GM19099 (cell line): ENCODE measurements around the gene ANO10.

ENCODE experiments used
- POLR2A ChIP-seq: IDR thresholded peaks from 3 replicates; pipeline ENCODE4 v1.6.1; 2011; ENCODE audit warnings: low read depth; ENCODE audit not compliant: insufficient read length; ENCODE audit errors: extremely low read depth

ANO10 gene

DNA sequence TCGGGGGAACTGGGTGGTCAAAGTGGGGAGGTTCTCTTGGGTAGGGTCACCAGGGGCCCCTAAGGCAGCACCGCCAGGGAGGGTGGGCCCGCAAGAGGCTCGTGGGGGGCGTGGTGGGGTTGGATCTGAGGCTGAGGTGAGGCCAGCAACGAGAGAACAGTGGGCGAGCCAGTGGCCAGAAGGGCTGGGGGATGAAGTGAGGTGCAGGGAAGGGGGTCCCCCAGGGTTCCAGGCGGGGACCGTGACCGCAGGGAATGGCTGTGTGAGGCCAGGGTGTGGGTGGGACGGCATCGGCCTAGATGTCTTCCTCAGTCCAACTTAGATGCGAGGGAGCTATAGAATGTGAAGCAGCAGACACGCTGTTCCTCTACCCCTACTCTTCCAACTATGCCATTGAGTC, 257.3 kb downstream of the ANO10 start:
- no peak for TF ChIP-seq POLR2A

- no peak for TF ChIP-seq POLR2A
Measured at GRCh38 chr3:43363621-43364266, 258.1 kb downstream of the ANO10 start.

DNA sequence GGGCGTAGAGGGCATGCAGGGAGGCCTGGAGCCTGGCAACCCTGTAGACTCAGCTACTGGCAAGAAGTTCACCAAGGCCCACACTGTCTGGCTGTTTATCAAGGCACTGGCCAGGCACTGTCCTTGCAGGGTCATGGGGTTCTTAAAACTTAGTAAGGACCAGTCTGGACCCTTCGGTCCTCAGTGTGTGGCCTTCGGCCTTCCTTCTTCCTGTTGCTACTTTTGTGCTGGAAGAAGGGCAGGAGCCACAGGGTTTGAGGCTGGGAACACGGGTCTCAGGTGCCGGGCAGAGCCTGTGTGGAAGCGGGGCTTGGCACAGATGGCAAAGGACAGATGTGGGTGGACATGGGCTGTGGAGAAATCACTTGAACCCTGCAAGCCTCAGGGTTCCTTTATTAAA, 258.9 kb downstream of the ANO10 start:
- TF ChIP-seq POLR2A, result no peak

DNA sequence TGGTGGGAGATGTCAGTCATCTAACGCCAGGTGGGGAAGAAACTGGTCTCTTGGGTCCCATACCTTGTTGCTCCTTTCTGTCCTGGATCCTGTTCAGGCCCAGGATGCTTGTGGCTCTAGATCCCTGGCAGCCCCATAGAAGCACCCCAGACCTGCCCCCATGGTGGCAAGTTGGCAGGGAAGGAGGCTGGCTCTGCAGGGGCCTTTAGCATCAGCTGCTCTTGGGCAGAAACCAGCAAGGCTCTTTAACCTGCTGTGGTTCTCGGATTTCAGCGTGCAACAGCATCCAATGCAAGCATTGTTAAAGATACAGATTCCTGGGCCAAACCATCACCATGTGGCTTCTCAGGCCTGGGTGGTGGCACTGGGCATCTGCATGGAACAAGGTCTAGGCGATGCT, 259.6 kb downstream of the ANO10 start:
- no peak for TF ChIP-seq POLR2A

DNA sequence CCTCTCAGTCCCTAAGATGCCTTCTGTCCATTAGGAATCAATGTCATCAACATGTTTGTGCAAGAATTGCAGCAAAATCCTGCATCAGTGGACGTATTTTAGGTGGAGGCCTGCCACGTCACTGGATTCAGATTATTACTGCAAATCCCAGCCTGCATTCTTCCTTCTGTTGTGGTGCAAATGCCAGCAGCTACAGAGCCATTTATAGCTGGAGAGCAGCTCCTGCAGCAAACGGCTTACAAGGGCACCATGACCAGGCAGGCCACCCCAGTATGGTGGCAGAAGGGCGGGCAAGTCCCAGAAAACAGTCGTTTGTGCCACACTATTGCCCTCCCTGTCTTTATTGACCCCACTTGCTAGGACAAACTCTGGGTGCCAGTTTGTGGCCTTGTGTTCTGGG, 260.7 kb downstream of the ANO10 start:
- TF ChIP-seq POLR2A, result no peak

DNA sequence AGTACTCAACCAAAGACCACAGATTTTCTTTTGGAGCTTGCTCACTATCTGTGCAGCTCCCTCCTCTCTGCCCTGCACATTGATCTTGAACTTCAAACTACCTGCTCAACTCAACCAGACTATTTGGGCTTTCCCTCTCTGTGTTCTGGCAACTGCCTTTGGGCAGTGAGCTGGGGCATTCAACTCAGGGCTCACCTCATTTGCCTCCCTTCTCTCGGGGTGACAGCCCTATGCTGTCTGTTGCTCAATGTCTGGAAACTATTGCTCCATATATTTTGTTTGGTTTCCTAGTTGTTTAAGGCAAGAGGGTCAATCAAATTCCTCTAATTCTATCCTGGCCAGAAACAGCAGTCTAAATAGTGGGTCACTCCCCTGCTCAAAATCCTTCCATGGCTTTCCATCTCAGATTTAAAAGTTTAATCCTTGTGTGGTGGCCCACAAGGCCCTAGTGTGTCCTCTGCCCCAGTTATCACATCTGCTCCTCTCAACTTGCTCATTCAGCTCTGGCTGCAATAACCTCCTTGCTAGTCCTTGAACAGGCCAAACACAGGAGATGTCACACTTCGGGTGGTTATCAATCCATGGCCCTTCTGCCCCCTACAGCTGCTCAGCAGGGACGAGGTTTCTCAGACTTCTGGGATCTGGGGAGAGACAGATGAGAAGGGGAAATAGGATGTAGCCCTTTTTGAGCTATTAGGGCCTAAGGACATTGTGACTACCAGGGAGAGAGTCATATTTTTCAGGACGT, 267.7 kb downstream of the ANO10 start:
- no peak for TF ChIP-seq POLR2A

GRCh38 chr3:43353393-43353792, 268.4 kb downstream of the ANO10 start:
- TF ChIP-seq POLR2A, result no peak

DNA sequence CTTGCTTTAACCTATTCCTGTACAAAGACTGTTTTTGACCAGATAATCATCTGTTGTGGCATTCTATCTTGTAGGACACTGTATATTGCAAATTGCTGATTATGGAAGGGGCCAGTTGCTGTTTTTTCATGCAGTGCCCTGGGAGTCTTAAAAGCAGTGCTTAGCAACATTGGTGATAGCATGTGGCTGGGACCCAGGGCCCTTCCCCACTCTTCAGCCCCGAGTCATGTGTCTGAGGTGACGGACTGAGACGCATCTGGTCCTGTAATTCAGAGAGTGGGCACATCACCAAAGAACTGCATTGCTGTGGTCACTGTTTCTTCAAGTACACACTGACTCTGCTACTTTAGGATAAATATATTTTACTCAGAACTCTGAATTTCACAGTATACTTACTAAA, 272.1 kb downstream of the ANO10 start:
- TF ChIP-seq POLR2A, result no peak

- TF ChIP-seq POLR2A, result no peak
Measured at GRCh38 chr3:43348852-43349574, 272.8 kb downstream of the ANO10 start.

DNA sequence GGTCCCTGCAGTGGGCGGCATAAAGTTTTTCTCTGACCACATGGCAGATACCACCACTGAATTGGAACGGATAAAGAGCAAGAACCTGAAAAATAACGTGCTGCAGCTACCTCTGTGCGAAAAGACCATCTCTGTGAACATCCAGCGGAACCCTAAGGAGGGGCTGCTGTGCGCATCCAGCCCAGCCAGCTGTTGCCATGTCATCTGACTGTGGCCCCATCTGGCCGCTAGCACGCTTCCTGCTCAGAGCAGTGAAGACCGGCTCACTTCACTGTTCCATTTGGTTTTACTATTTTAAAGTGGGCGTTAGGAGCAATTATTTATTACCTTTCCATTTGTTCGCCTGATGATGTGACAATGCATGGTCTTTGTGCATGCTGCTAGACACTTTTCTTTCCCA, 273.5 kb downstream of the ANO10 start:
- no peak for TF ChIP-seq POLR2A

- no peak for TF ChIP-seq POLR2A
Measured at GRCh38 chr3:43347774-43348173, 274.0 kb downstream of the ANO10 start.

DNA sequence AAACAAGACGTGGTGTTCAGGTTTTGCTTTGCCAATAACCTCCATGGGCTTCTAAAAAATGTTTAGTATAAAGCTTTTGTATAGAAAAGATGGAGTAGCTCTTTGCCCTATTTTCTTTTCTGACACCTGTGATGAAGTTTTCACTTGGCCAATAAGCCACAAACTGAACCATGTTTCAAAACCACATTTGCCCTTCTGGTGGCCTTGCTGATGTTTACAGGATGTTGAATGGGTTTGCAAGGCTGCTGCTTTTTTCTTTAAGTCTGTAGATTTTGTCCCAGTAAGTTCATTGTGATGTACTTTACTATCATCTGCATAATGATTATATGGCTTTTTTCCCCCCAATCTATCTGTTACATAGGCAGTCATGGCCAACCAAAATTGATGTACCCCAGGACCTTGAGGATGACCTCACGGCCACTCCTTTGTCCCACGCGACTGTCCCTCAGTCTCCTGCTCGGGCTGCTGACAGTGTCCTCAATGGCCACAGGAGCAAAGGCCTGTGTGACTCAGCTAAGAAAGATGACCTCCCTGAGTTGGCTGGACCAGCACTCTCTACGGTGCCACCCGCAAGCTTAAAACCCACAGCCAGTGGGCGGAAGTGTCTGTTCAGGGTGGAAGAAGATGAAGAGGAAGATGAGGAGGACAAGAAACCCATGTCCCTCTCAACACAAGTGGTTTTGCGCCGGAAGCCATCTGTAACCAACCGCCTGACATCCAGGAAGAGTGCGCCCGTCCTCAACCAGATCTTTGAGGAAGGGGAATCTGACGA, 274.6 kb downstream of the ANO10 start:
- no peak for TF ChIP-seq POLR2A

DNA sequence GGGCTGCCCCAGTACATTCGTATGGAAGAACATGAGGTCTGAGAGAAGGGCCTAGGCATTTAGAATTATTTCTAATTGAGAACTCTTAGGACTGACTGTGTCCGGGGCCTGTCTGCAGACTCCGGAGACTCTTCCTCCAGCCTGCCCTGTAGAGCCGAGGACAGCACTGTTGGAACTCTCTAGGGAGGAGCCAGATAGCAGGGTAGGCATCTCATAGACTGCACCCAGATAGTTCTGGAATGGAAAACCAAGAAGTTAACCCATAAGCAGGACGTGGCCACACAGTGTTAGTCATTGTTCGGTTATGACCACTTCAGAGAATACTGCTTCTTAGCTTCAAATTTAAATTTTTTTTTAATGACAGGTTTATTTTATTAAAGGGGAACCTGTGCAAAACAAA, 275.9 kb downstream of the ANO10 start:
- TF ChIP-seq POLR2A, result no peak

DNA sequence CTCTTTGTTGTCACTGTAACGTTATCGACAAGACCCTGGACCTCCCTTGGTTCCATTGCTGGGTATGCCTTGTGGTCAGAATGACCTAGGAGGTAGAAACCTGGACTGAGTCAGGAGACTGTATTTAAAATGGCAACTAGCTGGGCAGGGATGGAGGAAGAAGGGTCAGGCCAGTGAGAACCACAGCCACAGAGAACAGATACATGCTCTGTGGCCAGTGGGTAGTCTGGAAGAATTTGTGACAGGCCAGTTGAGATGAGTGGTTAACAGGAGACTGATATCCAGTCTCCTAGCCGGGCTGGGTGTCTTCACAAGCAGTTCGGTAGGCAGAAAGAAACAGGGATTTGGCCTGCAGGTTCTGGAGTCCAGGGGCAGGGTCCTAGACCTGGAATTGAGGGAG, 276.6 kb downstream of the ANO10 start:
- TF ChIP-seq POLR2A, result no peak

DNA sequence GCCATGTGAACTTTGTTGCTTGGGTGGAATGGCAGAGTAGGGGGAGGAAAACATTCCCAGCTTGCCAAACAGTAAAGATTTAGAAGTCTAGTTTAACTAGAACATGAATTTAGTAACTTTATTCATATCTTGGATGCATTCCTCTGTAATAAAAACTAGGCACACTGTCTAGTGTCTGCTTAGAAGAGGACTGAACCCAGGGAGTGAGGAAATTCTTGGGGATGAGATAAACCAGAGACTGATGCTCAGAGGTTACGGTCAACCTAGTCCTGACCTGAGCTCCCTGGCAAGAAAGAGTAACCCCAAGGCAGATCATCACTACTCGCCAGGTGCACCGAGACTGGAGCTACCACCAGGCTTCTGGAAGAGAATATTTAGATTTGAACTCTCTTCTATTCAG, 277.3 kb downstream of the ANO10 start:
- TF ChIP-seq POLR2A, result no peak
